HG03457 (cell line): ENCODE measurements around the gene NTM.

Experiments used
- ATAC-seq: cut with Tn5 transposase; IDR thresholded peaks from one replicate; pipeline ENCODE4 v1.9.1; 2021; ENCODE audit warnings: moderate number of reproducible peaks; ENCODE audit not compliant: unreplicated experiment

The NTM gene

GRCh38 chr11:131372234-131372962, 2.0 kb downstream of the NTM start:
- no peak for ATAC-seq

DNA sequence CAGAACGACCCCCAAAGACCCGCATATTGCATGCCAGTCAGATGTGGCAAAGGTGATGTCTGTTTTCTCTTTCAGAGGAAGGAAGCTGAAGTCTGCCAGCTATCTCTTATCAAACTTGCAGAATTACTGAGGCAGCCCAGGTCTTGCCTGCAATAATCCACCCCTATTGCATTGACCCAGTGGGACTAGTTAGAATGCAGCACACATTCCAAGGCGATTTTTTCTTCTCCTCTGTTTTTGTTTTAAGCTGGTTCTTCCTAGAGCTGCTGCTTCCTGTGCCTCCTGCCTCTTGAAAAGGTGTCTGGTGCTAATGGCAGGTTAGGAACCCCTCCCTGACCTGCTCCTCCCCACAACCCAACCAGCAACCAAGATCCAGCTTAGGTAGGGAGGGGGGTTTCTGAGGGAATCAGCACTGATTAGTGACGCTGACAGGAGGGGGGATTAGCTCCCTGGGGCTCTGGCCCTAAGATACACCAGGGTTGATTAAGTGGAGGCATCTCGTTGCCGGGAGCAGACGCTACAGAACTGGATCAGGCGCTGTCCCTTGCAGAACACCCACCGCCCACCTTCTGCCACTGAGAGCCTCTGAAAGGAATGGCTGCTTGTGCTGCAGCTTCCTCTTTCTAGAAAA, 2.8 kb downstream of the NTM start:
- ATAC-seq, result no peak

- ATAC-seq, result no peak
Measured at GRCh38 chr11:131373756-131374155, 3.3 kb downstream of the NTM start.

DNA sequence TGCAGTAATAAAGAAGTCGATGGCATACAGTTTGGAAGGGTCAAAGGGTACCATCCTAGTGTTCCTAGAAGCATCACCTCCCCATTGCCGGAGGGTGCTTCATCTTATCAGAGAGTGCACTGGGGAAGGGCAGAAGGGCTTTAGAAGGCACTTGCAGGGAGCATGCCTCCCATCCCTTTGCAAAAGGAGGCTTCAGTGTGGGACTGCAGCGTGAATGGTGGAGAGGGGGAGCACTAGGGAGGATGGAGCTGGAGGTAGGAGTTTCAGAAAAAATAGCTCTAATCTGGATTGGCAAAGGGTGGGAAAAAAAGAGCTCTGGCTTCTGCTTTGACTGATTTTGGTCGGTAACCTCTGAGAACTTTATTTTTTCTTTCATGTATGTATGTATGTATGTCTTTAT, 5.0 kb downstream of the NTM start:
- ATAC-seq, result no peak

DNA sequence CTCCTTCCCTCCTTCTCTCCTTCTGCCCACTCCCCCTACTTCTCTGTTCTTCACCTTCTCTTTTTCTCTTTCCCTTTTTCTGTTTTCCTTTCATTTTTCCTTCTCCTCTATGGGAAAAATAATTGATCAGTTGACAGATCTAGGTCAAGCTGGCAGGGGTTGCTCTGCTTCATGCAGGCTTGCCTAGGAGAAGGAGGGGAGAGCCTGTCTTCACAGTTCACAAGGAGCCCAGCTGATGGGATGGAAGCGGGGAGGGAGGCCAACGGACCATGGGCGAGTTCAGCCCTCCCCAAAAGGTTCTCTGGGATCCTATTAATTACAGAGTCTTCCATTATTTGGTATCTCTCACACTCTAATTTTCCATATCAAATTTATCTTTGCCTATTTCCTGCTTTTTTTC, 5.5 kb downstream of the NTM start:
- ATAC-seq, result no peak

DNA sequence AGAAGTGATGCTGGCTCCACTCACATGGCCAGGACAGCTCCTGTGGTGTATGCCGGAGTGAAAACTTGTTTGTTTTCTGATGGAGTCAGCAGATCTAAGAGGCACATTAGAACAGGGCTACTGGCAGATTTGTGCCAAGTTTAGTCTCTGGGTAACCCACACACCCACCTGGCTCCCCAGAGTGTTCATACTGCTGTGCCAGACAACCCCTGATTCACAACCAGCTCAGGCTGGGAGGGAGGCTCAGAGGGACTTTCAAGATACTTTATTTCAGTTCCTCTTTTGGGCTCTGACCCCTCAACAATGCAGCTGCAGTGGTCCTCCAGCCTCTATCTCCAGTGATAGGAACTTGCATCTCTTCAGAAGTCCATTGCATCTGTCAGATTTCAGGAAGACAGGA, 8.5 kb downstream of the NTM start:
- peak; percentile 71 for ATAC-seq

- ATAC-seq, result no peak
Measured at GRCh38 chr11:131385763-131386390, 15.5 kb downstream of the NTM start.

- ATAC-seq, result no peak
Measured at GRCh38 chr11:131386408-131386807, 16.0 kb downstream of the NTM start.

- ATAC-seq, result no peak
Measured at GRCh38 chr11:131388030-131388429, 17.6 kb downstream of the NTM start.

GRCh38 chr11:131389582-131389981, 19.2 kb downstream of the NTM start:
- ATAC-seq, result no peak

GRCh38 chr11:131391176-131391575, 20.8 kb downstream of the NTM start:
- ATAC-seq, result no peak

GRCh38 chr11:131392528-131393255, 22.3 kb downstream of the NTM start:
- ATAC-seq, result no peak

- no peak for ATAC-seq
Measured at GRCh38 chr11:131393691-131394090, 23.3 kb downstream of the NTM start.

GRCh38 chr11:131397675-131398074, 27.3 kb downstream of the NTM start:
- no peak for ATAC-seq

GRCh38 chr11:131402040-131402439, 31.6 kb downstream of the NTM start:
- ATAC-seq, result no peak

DNA sequence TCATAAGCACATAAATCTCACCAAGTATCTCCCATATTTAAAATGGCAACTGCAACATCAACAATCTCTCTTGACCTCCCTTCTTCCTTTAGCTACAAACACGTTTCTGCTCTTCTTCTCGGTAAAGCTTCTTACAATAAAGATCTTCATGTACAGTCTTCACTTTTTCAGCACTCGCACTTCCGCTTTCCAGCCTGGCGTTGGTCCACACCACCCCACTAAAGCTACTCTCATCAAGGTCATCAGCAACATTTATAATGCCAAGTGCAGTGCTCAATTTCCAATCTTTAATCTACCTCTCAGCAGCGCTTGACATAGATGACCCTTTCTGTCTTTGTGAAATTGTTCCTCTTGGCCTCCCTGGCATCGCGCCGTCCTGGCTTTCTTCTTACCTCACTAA, 33.6 kb downstream of the NTM start:
- no peak for ATAC-seq

- ATAC-seq, result no peak
Measured at GRCh38 chr11:131408025-131408640, 37.7 kb downstream of the NTM start.

DNA sequence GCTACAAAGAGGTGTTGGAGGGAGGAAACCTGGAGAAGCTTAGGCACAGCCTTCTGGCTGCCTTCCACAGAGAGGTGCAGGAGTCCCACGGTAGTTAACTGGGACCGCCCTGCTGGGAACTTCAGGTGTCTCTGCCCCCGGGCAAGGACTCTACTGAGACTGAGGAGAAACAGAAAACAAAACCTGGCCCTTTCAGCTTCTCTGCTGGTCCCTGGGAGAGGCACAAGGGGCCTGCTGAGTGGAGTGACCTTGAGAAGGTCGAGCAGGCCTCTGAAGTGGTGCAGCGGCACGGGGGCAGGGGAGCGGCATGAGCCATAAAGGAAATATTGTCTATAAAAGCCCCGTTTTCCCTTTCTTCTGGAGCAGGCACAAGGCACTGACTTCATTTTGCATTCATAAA, 38.9 kb downstream of the NTM start:
- ATAC-seq, result no peak

DNA sequence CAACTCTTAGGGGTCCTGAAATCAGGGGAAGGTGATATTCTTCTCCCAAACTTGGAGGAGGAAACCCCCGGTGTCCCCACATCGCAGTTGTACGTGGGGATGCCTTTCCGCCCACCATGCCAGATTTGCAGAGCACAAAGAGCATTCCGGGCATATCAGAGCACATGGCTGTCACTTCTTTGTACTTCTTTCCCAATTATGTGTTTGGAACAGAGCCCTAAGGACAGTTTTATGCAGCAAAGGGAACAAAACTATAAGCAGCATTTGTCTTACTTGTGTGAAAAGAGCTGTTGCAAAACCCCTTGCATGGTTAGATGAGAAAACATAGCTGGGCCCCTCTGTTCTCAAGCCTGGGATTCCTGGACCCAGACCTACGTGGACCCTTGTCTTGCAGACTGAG, 41.2 kb downstream of the NTM start:
- ATAC-seq, result no peak

- ATAC-seq, result no peak
Measured at GRCh38 chr11:131412061-131412460, 41.6 kb downstream of the NTM start.

- ATAC-seq, result no peak
Measured at GRCh38 chr11:131413217-131413616, 42.8 kb downstream of the NTM start.
